Measurements from ENCODE around the gene SLC36A4.

DNA sequence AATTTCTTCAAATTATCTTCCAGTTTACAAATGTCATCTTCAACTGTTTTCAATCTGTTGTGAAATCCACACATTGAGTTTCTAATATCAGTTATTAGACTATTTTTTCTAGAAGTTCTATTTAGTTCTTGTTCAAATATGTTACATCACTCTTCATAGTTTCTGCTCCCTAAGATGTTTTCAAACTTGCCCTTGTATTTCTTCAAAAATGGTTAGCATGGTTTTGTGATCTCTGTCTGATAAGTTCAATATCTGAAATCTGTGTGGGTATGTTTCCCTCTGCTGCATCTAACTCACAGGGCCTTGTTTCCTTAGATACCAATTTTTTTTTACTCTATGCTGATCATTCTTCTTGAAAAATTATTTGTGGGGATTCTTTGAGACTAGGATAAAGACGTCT lies 46.2 kb upstream of the SLC36A4 start:
- TF ChIP-seq EZH2phosphoT487 (IDR thresholded peaks at IDR 0.05; ENCODE audit: borderline replicate concordance, low read length) (no peak), CTCF (IDR thresholded peaks at IDR 0.05; ENCODE audit: low read depth, low read length, poor library complexity, severe bottlenecking) (no peak)
